Right hindlimb (tissue), 1 donor: ENCODE measurements around the gene IFIT1B.
A peak's percentile ranks its signal among the peaks of the same experiment; 100 is the strongest.
"Not testable (repeated sequence)": the region's sequence is repeated elsewhere in the genome, so short reads cannot be mapped to it uniquely, and the experiment has no call there.

Experiments
- DNase-seq: peaks from one replicate; pipeline ENCODE4 v3.0.0-alpha.2; 2018

Gene IFIT1B

GRCh38 chr10:89384474-89385340, 6.9 kb downstream of the IFIT1B start:
- no peak for DNase-seq

GRCh38 chr10:89388806-89389205, 10.9 kb downstream of the IFIT1B start:
- DNase-seq = no peak

GRCh38 chr10:89389254-89389653, 11.4 kb downstream of the IFIT1B start:
- no peak for DNase-seq

- DNase-seq = no peak
Observed at GRCh38 chr10:89390476-89391225, 12.8 kb downstream of the IFIT1B start.

DNA sequence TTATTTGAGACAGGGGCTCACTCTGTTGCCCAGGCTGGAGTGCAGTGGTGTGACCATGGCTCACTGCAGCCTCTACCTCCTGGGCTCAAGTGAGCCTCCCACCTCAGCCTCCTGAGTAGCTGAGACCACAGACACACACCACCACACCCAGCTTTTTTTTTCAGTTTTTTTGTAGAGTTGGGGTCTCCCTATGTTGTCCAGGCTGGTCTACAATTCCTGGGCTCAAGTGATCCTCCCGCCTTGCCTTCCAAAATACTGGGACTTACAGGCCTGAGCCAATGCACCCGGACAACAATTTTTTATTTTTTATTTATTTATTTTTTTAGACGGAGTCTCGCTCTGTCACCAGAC, 13.3 kb downstream of the IFIT1B start:
- not testable (repeated sequence) for DNase-seq

DNA sequence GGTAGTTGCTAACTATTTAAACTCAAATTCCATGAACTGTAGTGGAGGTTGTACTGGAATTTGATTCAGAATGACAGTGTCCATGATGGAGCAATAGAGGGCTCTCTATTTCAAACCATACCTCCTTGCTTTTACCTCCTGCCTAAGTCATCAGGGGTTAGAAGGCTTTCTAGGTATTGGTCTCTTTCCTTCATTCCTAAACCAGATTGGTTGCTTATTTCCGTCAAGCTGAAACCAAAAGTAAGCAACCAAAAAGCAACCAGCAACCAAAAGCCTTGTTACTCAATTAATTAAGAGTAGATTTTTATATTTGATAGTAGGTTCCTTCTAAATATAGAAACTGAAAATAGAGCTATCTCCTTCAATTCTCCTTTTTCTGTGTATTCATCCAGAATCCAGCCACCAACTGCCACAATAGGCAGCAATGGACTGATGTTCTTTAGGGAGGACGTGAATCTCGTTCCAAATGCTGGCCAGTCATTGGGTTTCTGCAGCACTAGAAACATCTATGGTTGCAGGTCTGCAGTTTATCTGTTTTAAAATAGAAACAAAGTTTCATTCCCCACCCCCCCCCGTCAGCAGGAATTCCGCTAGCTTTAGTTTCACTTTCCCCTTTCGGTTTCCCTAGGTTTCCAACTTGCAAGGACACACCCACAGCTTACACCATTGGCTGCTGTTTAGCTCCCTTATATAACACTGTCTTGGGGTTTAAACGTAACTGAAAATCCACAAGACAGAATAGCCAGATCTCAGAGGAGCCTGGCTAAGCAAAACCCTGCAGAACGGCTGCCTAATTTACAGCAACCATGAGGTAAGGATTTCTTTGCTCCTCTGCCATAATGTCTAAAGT, 14.3 kb downstream of the IFIT1B start, which contains the start of gene IFIT1:
Gene IFIT1, plus strand, starts transcription at position 717 of the 850 bp plus-strand sequence. Its CDS starts 90 bp downstream, at position 807.
- DNase-seq = peak; percentile 74

DNA sequence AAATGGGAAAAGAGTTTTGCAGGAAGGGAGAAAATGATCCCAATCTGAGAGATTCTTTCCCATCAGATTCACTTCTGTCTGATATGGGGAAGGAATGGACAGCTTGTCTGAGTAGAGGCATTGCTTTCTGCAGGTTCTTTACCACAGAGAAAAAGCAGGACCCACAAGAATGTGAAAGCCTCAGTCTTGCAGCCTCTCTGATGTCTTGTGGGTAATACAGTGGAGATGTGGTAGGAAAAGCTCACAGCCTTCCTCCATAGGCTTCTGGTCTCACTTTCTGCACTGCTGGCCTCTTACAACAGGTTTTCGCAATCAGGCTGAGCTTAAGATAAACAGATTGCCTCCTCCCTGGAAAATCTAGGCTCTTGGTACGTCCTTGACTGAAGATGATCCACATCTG, 15.1 kb downstream of the IFIT1B start:
- no peak for DNase-seq

GRCh38 chr10:89393898-89394297, 16.0 kb downstream of the IFIT1B start:
- no peak for DNase-seq

- DNase-seq = no peak
Observed at GRCh38 chr10:89395141-89395540, 17.3 kb downstream of the IFIT1B start.

GRCh38 chr10:89398003-89398749, 20.3 kb downstream of the IFIT1B start:
- DNase-seq = peak; percentile 63

DNA sequence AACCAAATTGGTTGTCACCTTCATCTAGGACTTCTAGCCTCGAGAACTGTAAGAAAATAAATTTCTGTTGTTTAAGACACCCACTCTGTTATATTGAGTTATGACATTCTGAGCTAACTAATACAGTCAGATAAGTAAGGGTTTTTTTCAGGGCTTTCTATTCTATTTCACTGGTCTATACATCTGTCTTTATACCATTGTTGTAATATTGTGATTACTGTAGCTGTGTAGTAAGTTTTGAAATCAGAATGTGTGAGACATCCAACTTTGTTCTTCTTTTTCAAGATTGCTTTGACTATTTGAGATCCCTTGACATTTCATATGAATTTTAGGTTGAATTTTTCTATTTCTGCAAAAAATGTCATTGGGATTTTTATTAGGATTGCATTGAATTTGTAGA, 22.1 kb downstream of the IFIT1B start:
- DNase-seq = no peak

- no peak for DNase-seq
Observed at GRCh38 chr10:89403043-89403442, 25.2 kb downstream of the IFIT1B start.

DNA sequence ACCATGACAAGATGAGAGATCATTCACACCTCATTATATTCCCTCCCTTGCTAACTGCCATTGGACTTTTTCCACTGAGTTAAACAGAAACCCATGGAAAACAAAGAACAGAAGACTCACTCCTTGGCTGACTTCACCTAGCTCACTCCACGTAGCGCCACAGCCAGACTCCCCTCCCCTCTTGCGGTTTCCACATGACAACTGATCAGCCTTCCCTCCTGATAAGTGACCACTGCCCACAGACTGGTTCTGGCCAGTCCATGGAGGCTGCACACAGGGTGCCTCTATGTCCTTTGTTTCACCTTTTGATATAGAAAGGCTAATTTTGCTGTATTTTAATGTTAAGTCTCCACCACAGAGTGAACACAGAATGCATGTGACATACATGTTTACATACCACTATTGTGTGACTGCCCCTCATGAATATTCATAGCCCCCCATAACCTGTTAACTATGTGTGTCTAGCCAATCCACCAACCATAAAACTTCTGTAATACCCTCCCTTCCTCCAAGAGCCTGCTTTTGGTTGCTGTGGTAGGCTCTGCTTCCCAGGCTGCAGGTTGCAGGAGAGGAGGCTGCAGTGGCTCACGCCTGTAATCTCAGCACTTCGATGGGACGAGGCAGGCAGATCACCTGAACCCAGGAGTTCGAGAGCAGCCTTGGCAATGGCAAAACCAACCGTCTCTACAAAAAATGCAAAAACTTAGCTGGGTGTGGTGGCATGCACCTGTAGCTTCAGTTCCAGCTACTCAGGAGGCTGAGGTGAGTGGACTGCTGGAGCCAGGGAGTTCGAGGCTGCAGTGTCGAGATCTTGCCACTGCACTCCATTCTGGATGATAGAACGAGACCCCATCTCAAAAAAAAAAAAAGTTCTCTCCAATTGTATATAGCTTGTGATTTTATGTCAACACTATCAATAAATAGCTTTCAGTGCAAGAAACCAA, 26.5 kb downstream of the IFIT1B start:
- DNase-seq = peak; percentile 41

- not testable (repeated sequence) for DNase-seq
Observed at GRCh38 chr10:89406178-89406577, 28.3 kb downstream of the IFIT1B start.

DNA sequence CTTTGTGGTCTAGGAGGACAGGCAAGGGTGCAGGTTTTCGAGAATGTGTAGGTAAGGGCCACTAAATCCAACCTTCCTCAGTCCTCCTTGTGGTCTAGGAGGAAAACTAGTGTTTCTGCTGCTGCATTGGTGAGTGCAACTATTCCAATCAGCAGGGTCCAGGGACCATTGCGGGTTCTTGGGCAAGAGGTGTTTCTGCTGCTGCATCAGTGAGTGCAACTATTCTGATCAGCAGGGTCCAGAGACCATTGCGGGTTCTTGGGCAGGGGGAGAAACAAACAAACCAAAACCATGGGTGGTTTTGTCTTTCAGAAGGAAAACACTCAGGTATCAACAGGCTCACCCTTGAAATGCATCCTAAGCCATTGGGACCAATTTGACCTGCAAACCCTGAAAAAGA, 29.9 kb downstream of the IFIT1B start:
- not testable (repeated sequence) for DNase-seq

GRCh38 chr10:89409282-89409681, 31.4 kb downstream of the IFIT1B start:
- not testable (repeated sequence) for DNase-seq

DNA sequence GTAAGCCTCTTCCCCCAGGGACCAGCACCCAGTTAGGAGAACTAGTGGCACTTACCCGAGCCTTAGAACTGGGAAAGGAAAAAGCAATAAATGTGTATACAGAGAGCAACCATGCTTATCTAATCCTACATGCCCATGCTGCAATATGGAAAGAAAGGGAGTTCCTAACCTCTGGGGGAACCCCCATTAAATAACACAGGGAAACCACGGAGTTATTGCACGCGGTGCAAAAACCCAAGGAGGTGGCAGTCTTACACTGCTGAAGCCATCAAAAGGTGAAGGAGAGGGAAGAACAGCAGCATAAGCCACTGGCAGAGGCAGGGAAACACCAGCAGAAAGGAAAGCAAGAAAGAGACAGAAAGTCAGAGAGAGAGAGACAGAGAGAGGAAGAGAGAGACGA, 32.7 kb downstream of the IFIT1B start:
- DNase-seq = not testable (repeated sequence)

- not testable (repeated sequence) for DNase-seq
Observed at GRCh38 chr10:89411135-89411534, 33.3 kb downstream of the IFIT1B start.

GRCh38 chr10:89412276-89412675, 34.4 kb downstream of the IFIT1B start:
- not testable (repeated sequence) for DNase-seq

GRCh38 chr10:89413398-89413912, 35.6 kb downstream of the IFIT1B start:
- DNase-seq = no peak
